ENCODE data around the gene TRPV2. TPM values are rescaled to one million over a fixed set of nuclear protein-coding genes. Genes with fewer than 3 reads are reported as not detected.

TRPV2 gene
- total RNA-seq, 1 donor from 2014 or later, result 0.98 TPM

DNA sequence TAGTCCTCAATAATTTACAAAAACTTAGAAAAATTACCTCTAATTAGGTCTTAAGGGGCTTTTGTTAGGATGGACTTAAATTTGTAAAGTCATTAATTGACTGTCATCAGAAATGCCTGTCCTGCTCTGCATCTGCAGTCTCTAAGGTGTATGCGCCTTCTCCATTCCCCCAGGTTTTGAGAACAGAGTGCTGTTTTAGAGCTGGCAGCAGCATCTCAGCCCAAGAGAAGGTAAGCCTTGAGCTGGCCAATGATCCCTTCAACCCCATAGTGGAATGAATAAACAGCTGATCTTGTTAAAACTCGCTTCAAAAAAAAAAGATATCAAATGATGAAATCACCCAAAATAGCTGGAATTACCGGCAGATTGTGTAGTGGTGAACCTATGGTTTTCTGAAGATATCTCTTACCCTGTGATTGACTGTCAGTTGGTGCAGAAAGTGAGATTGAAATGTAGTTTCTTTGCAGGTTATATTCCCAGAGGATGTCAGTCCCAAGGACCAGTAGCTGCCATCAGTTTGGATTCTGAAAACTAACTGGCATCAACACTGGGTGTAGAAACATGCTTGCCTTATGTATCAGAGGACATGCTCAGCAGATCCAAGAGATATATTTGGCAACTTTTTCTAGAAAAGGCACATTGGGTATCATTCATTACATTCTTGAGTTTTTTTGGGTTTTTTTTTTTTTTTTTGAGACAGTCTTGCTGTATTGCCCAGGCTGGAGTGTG, 25.7 kb downstream of the TRPV2 start:
- DNase-seq (ENCODE audit: low read depth, low spot score), result no peak
- Mint-ChIP-seq H3K9me3 (no peaks in the 10 kb centered on the region), H3K27ac (ENCODE audit: unreplicated experiment) (no peak overlapping the region), H3K4me3 (peak overlapping the region; percentile 99), H3K36me3 (ENCODE audit: low read depth) (peaks cover 33% of the 10 kb centered on the region), H3K27me3 (ENCODE audit: low read depth) (peaks cover 10% of the 10 kb centered on the region), H3K4me1 (peaks cover 66% of the 10 kb centered on the region)
- TF ChIP-seq, protein P1, sequence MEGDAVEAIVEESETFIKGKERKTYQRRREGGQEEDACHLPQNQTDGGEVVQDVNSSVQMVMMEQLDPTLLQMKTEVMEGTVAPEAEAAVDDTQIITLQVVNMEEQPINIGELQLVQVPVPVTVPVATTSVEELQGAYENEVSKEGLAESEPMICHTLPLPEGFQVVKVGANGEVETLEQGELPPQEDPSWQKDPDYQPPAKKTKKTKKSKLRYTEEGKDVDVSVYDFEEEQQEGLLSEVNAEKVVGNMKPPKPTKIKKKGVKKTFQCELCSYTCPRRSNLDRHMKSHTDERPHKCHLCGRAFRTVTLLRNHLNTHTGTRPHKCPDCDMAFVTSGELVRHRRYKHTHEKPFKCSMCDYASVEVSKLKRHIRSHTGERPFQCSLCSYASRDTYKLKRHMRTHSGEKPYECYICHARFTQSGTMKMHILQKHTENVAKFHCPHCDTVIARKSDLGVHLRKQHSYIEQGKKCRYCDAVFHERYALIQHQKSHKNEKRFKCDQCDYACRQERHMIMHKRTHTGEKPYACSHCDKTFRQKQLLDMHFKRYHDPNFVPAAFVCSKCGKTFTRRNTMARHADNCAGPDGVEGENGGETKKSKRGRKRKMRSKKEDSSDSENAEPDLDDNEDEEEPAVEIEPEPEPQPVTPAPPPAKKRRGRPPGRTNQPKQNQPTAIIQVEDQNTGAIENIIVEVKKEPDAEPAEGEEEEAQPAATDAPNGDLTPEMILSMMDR (conservative IDR thresholded peaks at IDR 0.05), result no peak

DNA sequence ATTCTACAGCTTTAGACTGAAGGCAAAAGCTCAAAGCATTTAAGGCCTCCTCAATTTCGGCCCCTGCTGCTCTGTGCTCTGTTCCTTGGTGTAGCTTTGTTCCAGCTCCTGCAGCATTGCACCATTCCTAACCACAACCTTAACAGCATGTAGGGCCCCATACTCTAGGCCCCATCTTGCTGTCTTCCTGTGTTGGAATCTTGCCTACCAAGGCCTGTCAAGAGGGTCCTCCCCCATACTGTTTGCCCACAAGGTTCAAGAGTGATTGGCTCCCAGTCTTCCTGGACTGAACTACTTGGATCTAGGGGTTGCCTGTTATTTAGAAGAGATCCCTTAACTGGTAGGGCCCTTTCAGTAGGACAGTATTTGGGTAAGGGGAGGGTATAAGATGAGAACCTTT, 26.8 kb downstream of the TRPV2 start:
- DNase-seq (ENCODE audit: low read depth, low spot score), result no peak
- peaks cover 36% of the 10 kb centered on the region for H3K36me3 Mint-ChIP-seq (ENCODE audit: low read depth)
- TF ChIP-seq, protein P1 (conservative IDR thresholded peaks at IDR 0.05), result no peak
- H3K4me1 Mint-ChIP-seq, result peaks cover 71% of the 10 kb centered on the region
- peak overlapping the region; percentile 73 for H3K27ac Mint-ChIP-seq (ENCODE audit: unreplicated experiment)
- no peaks in the 10 kb centered on the region for H3K9me3 Mint-ChIP-seq
- peak overlapping the region; percentile 99 for H3K4me3 Mint-ChIP-seq
- H3K27me3 Mint-ChIP-seq (ENCODE audit: low read depth), result peaks cover 10% of the 10 kb centered on the region

- Mint-ChIP-seq H3K27ac (ENCODE audit: unreplicated experiment) (peak overlapping the region; percentile 73), H3K9me3 (no peaks in the 10 kb centered on the region), H3K4me3 (peak overlapping the region; percentile 99), H3K4me1 (peaks cover 71% of the 10 kb centered on the region), H3K27me3 (ENCODE audit: low read depth) (peaks cover 10% of the 10 kb centered on the region), H3K36me3 (ENCODE audit: low read depth) (peaks cover 36% of the 10 kb centered on the region)
- TF ChIP-seq, protein P1 (conservative IDR thresholded peaks at IDR 0.05), result no peak
- no peak for DNase-seq (ENCODE audit: low read depth, low spot score)
Observed at GRCh38 chr17:16442594-16443510, 27.5 kb downstream of the TRPV2 start.

DNA sequence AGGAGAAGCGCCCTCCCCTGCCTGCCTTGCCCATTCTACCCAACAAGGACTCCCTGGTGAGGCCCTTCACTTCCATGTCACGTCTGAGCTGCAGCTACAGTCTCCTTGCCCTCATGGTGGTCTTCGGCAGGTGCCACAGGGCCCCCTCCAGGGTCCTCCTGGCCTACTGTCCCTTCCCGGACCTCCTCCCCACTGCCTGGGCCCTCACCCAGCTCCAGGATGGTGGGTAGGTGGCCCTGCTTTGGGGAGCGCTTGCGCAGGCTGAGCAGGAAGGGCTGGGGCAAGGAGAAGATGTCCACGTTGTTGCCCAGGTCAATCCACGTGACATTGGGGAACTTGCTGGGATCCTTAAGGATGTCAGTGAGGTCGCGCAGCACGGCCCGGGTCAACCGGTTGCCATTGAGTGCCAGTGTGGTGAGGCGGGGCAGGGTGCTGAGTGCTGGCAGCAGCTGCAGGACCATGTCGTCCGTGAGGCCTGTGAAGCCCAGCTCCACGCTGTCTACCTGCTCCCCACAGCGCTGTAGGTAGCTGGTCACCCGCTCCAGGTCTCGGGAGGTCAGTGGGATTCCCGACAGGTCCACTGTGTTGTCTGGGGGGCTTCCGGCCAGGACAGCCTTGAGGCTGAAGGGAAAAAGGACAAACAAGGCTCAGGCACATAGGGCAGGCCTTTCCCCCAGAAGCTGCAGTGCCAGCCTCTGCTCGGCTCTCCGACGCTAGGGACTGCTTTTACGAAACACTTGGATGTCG, 28.3 kb downstream of the TRPV2 start:
- Mint-ChIP-seq H3K27ac (ENCODE audit: unreplicated experiment) (no peak overlapping the region), H3K9me3 (no peaks in the 10 kb centered on the region), H3K27me3 (ENCODE audit: low read depth) (peaks cover 9% of the 10 kb centered on the region), H3K36me3 (ENCODE audit: low read depth) (peaks cover 41% of the 10 kb centered on the region), H3K4me1 (peaks cover 66% of the 10 kb centered on the region), H3K4me3 (peak overlapping the region; percentile 99)
- DNase-seq (ENCODE audit: low read depth, low spot score), result no peak
- TF ChIP-seq, protein P1 (conservative IDR thresholded peaks at IDR 0.05), result no peak

- H3K27me3 Mint-ChIP-seq (ENCODE audit: low read depth), result peaks cover 6% of the 10 kb centered on the region
- H3K4me3 Mint-ChIP-seq, result peak overlapping the region; percentile 89
- no peaks in the 10 kb centered on the region for H3K9me3 Mint-ChIP-seq
- no peak overlapping the region for H3K27ac Mint-ChIP-seq (ENCODE audit: unreplicated experiment)
- DNase-seq (ENCODE audit: low read depth, low spot score), result no peak
- peaks cover 64% of the 10 kb centered on the region for H3K4me1 Mint-ChIP-seq
- TF ChIP-seq, protein P1 (conservative IDR thresholded peaks at IDR 0.05), result no peak
- H3K36me3 Mint-ChIP-seq (ENCODE audit: low read depth), result peaks cover 39% of the 10 kb centered on the region
Observed at GRCh38 chr17:16444258-16444886, 29.0 kb downstream of the TRPV2 start.

Measured in neural crest cell (in vitro differentiated cells).